DMS 273 (cell line): ENCODE results near the gene NR6A1.

Source experiments
- DNase-seq: peaks from one replicate; lab custom pipeline; 2025; ENCODE audit not compliant: unreplicated experiment; lab: John Stamatoyannopoulos, UW

NR6A1 gene

DNA sequence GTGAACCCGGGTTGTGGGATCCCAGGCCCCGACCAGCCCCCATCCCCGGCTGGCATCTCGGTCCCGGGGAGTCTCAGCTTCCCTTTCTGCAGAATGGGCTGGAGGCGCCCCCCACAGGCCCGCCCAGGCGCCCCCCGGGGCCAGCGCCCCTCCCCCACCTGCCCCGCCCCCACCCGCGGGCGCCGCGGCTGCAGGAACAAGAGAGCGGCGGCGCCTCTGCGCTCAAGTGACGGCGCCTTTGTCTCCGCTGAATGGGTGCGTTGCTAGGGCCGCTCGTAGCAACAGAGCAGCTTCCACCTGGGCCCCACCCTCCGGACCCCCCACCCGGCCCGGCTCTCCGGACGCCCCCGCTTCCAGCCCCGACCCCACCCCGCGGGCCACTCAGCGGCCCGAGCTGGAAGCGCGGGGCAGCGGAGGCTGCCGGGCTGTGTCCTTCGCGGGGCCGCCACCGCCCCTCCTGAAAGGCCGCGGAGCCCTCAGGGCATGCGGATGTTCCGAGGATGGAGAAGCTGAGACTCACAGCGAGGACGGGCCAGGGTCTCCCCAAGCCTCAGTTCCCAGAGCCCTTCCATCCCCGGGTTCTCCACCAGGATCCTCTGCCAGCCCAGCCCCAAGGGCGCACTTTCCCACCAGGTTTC lies 293.3 kb downstream of the NR6A1 start:
- DNase-seq, result peak; percentile 55

DNA sequence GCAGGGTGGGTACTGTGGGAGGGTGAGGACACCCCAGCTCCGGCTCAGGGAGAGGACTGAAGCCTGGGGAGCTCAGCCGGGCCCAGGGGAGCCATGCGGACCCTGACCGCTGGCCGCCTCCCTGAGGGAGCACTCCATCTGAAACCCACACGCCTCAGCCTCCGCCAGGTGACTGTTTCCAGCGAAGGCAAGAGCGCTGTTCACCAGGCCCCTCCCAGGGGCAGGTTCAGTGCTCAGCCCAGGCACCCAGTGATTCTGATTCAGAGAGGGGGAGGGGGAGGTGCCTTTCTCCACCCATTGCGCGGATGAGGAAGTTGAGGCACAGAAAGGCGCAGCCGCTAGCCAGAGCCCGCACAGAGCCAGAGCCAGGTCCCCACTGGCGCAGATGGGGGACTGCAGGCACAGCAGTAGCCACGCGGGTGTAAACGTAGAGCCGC lies 293.9 kb downstream of the NR6A1 start:
- peak; percentile 44 for DNase-seq

DNA sequence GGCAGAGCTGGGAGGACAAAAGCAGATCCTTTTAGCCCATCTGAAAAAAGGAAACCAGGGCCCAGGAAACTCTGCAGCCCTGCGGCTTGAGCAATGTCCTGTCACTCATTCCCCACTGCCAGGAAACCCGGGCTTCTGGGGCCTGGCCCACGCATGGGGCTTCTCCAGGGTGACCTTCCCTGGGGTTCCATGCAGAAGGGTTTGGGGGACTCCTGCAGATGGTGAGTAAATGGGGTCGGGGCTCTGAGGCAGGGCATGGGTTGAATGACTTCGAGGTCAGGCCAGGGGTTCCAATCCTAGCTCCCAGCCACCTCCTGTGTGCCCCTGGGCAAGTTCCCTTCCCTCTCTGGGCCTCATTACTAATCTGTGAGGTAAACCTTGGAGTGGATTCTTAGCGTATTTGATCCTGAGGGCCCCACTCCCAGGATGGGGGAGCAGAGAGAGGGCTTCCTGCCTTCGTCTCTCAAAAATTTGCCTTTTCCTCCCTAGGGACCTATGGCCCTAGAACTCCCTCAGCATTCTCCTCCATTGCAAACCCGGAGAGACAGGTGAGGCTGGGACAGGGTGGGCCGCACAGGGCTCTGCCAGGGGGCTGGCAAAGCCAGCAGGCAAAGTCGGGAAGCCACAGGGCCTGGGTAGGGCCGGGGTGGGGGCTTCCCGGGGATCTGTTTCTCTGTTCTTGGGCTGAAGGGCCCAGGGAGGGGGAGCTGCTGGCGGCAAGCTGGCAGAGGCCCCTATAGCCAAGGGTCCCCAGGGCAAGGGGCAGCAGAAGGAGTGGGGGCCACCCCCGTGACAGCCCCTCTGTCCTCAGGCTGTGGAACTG lies 295.0 kb downstream of the NR6A1 start:
- DNase-seq, result no peak

DNA sequence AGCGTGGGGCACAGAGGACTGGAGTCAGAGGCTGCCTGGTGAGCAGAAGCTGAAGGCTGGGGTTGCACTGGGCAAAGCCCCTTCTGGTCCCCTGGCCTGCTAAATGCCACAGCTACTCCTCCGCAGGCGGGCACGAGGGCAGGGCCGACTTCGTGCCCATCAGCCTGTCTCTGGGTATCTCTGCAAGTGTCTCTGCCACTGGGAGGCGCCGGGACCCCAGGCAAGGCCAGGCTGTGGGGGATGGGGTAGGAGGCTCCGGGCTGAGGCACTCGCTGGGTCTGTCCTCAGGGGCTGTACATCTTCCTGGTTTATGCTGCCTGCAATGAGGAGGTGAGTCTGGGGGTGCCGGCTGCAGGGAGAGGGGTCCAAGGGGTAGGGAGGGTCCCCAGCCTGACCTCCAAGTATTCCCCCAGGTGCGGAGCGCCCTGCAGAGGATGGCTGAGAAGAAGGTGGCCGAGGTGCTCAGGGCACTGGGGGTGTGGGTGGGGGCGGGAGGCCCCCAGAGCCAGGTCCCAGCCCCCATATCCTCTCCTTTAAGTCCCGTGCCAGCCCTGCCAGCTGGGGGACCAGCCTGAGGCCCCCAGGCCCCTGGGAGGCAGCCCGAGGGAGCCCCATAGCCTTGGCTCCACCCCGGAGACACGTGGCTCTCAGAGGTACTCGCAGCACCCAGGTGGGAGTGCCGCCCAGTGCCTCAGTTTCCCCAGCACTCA lies 295.8 kb downstream of the NR6A1 start:
- peak; percentile 32 for DNase-seq

DNA sequence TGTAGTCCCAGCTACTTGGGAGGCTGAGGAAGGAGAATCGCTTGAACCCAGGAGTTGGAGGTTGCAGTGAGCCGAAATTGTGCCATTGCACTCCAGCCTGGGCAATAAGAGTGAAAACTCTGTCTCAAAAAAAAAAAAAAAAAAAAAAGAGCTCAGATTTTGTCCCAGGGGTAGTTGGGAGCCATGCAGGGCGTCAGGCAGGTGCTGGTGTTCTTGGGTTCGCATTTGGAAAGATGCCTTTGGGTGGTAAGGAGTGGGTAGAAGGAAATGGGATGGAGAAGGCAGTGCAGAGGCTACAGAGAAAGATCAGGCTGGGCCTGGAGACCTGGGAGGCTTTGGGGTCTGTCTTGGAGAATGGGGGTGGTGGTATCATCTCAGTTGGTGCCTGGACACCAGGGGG lies 297.0 kb downstream of the NR6A1 start:
- no peak for DNase-seq

DNA sequence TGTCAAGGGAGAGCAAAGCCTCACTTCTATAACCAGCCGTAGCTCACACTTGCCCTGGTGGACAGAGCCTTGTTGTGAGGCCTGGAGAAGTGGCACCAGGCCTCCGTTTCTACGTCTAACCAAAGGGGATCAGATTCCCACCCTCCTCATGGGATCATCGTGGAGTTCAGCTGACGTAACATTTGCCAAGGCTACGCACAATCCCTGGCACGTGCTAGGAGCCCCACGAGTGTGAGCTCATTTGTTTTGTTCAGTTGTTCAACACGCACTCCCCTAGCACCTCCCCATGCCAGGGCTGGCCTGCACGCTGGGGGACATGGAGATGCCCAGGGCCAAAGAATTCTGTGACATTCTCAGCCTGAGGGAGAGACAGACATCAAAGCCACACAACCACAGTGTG lies 297.8 kb downstream of the NR6A1 start:
- DNase-seq, result no peak

DNA sequence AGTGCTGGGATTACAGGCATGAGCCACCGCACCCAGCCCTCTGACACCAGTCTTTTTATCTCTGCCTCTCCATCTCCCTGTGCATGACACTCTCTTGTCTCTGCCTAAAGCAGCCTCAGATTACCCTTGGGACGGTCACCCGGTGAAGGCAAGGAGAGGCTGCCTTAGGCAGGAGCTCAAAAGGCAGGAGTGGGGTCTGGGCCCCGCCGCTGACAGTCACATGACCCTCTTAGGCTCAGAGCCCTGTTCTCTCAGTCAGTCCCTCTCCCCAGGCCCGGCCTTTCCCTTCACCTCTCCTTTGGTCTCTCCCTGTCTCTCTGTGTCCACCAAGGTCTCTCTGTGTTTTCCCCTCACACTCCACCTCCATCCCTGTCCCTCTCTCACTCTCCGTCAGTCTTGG lies 298.3 kb downstream of the NR6A1 start:
- no peak for DNase-seq

DNA sequence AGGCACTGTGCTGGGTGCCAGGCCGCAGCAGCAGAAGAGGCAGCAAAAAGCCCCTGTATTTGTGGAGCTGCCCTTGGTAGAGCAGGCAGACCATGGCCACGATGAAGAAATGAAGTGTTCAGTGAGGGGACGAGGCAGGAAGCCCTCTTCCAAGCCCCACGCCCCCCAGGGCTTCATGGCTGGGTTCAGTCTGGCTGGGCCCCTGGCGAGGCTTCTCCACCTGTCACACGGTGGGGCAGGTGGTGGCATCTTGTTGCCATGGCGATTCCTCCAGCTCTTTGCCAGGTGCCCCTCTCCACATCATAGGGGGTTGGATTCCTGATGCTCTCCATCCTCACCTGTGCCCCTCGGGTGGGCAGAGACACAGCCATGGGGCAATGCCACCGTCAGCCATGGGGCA lies 299.4 kb downstream of the NR6A1 start:
- DNase-seq, result no peak

DNA sequence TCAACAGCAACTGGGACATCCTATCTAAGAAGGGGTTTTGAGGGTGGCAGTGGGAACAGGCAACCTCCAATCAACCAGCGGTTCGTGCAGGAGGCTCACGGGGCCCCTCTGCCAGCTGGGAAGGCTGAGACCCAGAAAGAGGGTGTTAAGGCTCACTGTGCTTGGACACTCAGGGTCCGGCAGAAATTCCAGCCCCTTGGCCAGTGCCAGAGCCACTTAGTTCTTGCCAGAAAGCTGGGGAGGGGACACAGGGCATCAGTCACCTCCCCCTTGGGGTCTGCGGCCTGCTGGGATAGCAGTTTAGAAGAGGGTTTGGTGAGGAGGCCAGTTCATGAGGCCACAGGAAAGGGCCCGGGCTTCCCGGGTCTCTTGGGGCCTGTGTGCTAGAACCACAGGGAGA lies 300.4 kb downstream of the NR6A1 start:
- no peak for DNase-seq

DNA sequence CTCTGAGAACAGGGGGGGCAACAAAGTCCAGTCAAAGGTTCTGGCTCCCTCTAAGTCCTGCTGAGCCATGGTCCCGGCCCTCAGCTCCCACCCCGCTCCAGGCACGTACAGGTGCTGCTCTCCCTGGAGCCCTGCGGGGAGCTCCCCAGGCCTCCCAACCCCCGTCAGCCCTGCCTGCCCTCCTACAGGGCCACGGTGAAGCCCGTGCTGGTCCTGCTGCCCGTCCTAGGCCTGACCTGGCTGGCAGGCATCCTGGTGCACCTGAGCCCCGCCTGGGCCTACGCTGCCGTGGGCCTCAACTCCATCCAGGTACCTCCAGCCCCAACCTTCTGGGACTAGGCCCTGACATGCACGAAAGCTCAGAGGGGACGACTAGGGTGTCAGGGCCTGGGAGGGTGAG lies 300.8 kb downstream of the NR6A1 start:
- DNase-seq, result no peak

DNA sequence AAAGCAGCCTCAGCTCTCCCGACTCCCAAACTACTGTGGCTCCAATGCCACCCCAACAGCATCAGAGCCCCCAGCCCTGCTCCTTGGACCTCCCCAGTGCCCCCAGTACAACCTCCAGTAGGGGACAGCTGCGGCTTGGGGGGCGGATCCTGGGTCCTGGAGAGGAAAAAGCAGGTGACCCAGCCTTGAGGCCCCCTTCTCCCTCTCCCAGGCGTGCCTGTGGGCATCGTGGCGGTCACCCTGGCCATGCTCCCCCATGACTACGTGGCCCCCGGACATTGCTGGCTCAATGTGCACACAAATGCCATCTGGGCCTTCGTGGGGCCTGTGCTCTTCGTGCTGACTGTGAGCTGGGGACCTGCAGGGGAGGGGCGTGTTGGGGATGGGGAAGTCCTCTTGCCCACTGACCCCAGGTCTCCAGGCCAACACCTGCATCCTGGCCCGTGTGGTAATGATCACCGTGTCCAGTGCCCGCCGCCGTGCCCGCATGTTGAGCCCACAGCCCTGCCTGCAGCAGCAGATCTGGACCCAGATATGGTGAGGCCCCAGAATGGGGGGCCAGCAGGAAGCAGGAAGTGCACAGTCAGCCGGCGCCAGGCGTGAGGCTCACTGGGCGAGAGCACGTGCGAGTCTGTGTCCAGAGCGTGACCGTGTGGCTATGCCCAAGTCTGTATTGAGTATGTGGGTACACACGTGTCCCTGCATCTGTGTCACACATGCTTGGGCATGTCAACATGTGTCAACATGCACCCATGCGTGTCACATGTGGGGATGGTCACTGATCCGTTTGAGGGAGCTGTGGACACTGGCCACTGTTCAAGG lies 301.9 kb downstream of the NR6A1 start:
- DNase-seq, result no peak

DNA sequence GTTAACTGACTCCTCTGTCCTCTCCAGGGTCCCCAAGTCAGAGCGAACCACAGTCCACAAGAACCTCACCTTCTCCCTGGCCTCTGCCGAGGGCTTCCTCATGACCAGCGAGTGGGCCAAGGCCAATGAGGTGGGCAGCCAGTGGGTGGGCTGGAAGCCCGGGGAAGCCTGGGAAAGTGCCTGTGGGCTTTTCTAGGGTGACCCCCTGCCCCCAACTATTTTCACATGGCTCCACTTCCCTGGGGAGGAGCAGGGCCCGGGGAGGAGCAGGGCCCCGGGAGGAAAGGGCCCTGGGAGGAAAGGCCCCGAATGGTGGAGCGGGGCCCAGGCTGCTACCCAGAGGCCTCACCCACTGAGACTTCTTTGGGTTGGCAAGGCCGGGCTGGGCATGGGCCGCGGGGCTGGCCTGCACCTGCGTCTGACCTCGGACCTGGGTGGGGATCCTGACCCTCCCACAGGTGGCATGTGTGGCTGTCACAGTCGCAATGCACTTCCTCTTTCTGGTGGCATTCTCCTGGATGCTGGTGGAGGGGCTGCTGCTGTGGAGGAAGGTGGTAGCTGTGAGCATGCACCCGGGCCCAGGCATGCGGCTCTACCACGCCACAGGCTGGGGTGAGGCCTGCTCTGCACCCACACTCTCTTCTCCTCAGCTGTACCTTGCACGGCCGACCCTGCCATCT lies 302.9 kb downstream of the NR6A1 start:
- DNase-seq, result no peak

DNA sequence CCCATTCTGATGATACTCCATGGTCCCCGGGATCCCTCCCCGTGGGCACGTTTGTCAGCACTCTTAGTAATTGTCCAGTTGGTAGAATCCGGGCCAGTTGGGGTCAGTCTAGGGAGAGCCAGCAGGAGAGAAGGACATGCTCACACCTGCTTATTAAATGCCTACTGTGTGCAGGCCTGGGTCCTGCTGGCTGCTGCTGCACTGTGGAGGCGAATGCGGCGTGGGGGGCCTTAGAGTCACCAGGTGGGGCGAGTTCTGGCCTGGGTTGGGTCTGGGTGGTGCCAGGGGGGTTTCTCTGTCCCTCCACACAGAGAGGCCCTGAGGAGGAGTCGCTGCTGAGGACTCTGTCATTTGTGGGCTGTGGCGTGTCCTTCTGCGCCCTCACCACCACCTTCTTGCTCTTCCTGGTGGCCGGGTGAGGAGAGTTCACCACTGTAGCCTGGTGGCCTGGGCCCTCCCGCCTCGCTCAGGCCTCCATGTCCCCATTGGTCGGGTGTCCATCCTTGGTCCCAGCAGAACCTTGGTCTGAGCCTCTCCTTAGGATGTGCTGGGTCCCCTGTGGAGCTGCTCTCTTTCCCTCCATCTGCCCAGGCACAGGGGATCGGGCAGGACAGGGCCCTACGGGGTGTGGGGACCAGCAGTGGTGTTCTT lies 303.6 kb downstream of the NR6A1 start:
- no peak for DNase-seq
